ENCODE data around the gene KANTR.

GRCh38 chrX:53048169-53049126 lies 45.5 kb upstream of the KANTR start, which contains the start of gene GPR173:
- TF ChIP-seq POLR2A (IDR thresholded peaks at IDR 0.05) (no peak), CTCF (IDR thresholded peaks at IDR 0.05) (no peak)
